ENCODE results near the gene BAZ1B. TPM values are rescaled to one million over a fixed set of nuclear protein-coding genes. Genes with fewer than 3 reads are reported as not detected.

BAZ1B gene
- total and polyA plus RNA-seq, 9 of the 15 experiments (the other 6 are each of a cell fraction or from before 2014, with no cell fraction given) = 15.0 to 134 (median 79.5) TPM

- TF ChIP-seq E4F1 (CRISPR knock-in tag; IDR thresholded peaks at IDR 0.05; ENCODE audit: borderline replicate concordance) = no peak; the same call in 1 of the 2 replicates
- TF ChIP-seq CBX3 (IDR thresholded peaks at IDR 0.05; ENCODE audit: borderline replicate concordance in 1 of 2, low read length in 2 of 2) = peak in 1 of 2 experiments; percentile 64; a peak in 1 of 3 replicates
- no peak for TF ChIP-seq TFAM (CRISPR knock-in tag; conservative IDR thresholded peaks at IDR 0.05)
- TF ChIP-seq ARNT (IDR thresholded peaks at IDR 0.05) = 0 out of 4 replicates have a peak, but pooled peaks have one; percentile 66 to 76
- TF ChIP-seq SNIP1 (IDR thresholded peaks at IDR 0.05; ENCODE audit: low read depth) = no peak
- peak; percentile 74 for TF ChIP-seq BHLHE40 (IDR thresholded peaks at IDR 0.05; ENCODE audit: low read length)
- TF ChIP-seq STAT5A (IDR thresholded peaks at IDR 0.05; ENCODE audit: borderline replicate concordance, low read length) = no peak; the same call in 1 of the 2 replicates
- peak; percentile 88 for TF ChIP-seq GATAD2B (IDR thresholded peaks at IDR 0.05; ENCODE audit: borderline replicate concordance)
- no peak for TF ChIP-seq MEF2A (IDR thresholded peaks at IDR 0.05; ENCODE audit: control insufficient read depth, low read depth, low read length)
- no peak for TF ChIP-seq CTCFL (IDR thresholded peaks at IDR 0.05; ENCODE audit: borderline replicate concordance, insufficient read depth, low read depth, low read length, poor library complexity, severe bottlenecking)
- no peak for TF ChIP-seq ZNF717 (CRISPR knock-in tag; IDR thresholded peaks at IDR 0.05)
- TF ChIP-seq ZNF830 (CRISPR knock-in tag; IDR thresholded peaks at IDR 0.05) = peak; percentile 89; the same call in 1 of the 2 replicates
- peak; percentile 62 for TF ChIP-seq CTBP1 (IDR thresholded peaks at IDR 0.05; ENCODE audit: borderline replicate concordance)
- no peak for TF ChIP-seq ZBED1 (IDR thresholded peaks at IDR 0.05)
- peak; percentile 42; the same call in 1 of the 2 replicates for TF ChIP-seq ATF4 (CRISPR knock-in tag; IDR thresholded peaks at IDR 0.05)
- TF ChIP-seq CREBBP (IDR thresholded peaks at IDR 0.05; ENCODE audit: low read depth, low read length) = no peak
- peak; percentile 89 for TF ChIP-seq POLR2A (conservative IDR thresholded peaks at IDR 0.05)
- TF ChIP-seq TAF9B (IDR thresholded peaks at IDR 0.05; ENCODE audit: partially characterized antibody) = no peak
- no peak for TF ChIP-seq HOXB6 (CRISPR knock-in tag; IDR thresholded peaks at IDR 0.05; ENCODE audit: borderline replicate concordance)
- TF ChIP-seq MAZ (CRISPR knock-in tag; conservative IDR thresholded peaks at IDR 0.05 in 1 of 2, IDR thresholded peaks at IDR 0.05 in 1 of 2) = peak in 1 of 2 experiments; percentile 85; a peak in 3 of 4 replicates
- peak; percentile 19; the same call in 1 of the 2 replicates for TF ChIP-seq HNRNPL (IDR thresholded peaks at IDR 0.05; ENCODE audit: low read depth, low read length)
- TF ChIP-seq MYBL2 (IDR thresholded peaks at IDR 0.05; ENCODE audit: low read depth) = no peak
- no peak for TF ChIP-seq MYBL2 (CRISPR knock-in tag; IDR thresholded peaks at IDR 0.05; ENCODE audit: borderline replicate concordance)
These were observed 35.5 kb upstream of the BAZ1B start, which contains the start of gene BCL7B (continued) for GRCh38 chr7:73557397-73558257.
